ENCODE results near the gene MAPKAP1. TPM values are rescaled to one million over a fixed set of nuclear protein-coding genes. Genes with fewer than 3 reads are reported as not detected.

MAPKAP1 gene
- total and polyA plus RNA-seq, 2 experiments from 2014 or later, result 68.4 to 98.5 TPM

DNA sequence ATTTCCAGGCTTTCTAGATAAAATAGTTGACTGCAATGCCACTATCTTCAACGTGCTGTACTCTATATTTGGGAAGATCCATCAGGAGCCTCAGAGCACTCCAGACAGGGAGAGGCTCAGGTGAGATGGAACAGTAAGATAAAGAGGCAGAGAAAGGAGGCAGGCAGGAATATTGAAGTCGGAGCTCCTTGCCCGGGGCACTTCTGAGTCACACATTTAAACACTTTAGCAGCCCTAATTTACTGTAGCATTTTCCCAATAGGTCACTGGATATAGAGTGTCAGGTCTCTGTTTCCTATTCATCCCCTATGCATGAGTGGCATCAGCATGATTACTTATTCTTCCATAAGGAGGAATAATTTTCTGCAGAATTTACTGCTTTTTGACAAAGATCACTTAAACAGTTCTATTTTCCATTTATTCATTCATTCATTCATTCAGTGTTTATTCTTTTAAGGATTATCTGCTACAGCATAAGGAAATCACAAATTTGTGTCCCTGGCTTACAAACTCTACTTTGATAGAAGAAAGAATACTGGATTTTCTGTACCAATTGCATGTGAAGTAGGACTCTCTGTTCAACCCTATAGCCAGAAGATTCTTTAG lies 170.7 kb downstream of the MAPKAP1 start (continued):
- TF ChIP-seq, protein P1, sequence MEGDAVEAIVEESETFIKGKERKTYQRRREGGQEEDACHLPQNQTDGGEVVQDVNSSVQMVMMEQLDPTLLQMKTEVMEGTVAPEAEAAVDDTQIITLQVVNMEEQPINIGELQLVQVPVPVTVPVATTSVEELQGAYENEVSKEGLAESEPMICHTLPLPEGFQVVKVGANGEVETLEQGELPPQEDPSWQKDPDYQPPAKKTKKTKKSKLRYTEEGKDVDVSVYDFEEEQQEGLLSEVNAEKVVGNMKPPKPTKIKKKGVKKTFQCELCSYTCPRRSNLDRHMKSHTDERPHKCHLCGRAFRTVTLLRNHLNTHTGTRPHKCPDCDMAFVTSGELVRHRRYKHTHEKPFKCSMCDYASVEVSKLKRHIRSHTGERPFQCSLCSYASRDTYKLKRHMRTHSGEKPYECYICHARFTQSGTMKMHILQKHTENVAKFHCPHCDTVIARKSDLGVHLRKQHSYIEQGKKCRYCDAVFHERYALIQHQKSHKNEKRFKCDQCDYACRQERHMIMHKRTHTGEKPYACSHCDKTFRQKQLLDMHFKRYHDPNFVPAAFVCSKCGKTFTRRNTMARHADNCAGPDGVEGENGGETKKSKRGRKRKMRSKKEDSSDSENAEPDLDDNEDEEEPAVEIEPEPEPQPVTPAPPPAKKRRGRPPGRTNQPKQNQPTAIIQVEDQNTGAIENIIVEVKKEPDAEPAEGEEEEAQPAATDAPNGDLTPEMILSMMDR (conservative IDR thresholded peaks at IDR 0.05; ENCODE audit: low read depth in 2 of 2), result no peak
- TF ChIP-seq, protein P2, sequence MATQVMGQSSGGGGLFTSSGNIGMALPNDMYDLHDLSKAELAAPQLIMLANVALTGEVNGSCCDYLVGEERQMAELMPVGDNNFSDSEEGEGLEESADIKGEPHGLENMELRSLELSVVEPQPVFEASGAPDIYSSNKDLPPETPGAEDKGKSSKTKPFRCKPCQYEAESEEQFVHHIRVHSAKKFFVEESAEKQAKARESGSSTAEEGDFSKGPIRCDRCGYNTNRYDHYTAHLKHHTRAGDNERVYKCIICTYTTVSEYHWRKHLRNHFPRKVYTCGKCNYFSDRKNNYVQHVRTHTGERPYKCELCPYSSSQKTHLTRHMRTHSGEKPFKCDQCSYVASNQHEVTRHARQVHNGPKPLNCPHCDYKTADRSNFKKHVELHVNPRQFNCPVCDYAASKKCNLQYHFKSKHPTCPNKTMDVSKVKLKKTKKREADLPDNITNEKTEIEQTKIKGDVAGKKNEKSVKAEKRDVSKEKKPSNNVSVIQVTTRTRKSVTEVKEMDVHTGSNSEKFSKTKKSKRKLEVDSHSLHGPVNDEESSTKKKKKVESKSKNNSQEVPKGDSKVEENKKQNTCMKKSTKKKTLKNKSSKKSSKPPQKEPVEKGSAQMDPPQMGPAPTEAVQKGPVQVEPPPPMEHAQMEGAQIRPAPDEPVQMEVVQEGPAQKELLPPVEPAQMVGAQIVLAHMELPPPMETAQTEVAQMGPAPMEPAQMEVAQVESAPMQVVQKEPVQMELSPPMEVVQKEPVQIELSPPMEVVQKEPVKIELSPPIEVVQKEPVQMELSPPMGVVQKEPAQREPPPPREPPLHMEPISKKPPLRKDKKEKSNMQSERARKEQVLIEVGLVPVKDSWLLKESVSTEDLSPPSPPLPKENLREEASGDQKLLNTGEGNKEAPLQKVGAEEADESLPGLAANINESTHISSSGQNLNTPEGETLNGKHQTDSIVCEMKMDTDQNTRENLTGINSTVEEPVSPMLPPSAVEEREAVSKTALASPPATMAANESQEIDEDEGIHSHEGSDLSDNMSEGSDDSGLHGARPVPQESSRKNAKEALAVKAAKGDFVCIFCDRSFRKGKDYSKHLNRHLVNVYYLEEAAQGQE (IDR thresholded peaks at IDR 0.05; ENCODE audit: unreplicated experiment), result no peak
- no peak for TF ChIP-seq NANOG (IDR thresholded peaks at IDR 0.05; ENCODE audit: borderline replicate concordance)
- TF ChIP-seq POLR2AphosphoS5 (IDR thresholded peaks at IDR 0.05; ENCODE audit: low read depth), result no peak
- TF ChIP-seq CREB1 (CRISPR knock-in tag; IDR thresholded peaks at IDR 0.05; ENCODE audit: low read depth), result no peak
- TF ChIP-seq STAT1 (IDR thresholded peaks at IDR 0.05; ENCODE audit: unreplicated experiment), result no peak
- TF ChIP-seq, protein P3, sequence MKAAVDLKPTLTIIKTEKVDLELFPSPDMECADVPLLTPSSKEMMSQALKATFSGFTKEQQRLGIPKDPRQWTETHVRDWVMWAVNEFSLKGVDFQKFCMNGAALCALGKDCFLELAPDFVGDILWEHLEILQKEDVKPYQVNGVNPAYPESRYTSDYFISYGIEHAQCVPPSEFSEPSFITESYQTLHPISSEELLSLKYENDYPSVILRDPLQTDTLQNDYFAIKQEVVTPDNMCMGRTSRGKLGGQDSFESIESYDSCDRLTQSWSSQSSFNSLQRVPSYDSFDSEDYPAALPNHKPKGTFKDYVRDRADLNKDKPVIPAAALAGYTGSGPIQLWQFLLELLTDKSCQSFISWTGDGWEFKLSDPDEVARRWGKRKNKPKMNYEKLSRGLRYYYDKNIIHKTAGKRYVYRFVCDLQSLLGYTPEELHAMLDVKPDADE (IDR thresholded peaks at IDR 0.05), result no peak
- TF ChIP-seq EZH2 (IDR thresholded peaks at IDR 0.05; ENCODE audit: low read depth, unreplicated experiment), result no peak
- no peak for TF ChIP-seq EZH2phosphoT487 (IDR thresholded peaks at IDR 0.05; ENCODE audit: unreplicated experiment)

DNA sequence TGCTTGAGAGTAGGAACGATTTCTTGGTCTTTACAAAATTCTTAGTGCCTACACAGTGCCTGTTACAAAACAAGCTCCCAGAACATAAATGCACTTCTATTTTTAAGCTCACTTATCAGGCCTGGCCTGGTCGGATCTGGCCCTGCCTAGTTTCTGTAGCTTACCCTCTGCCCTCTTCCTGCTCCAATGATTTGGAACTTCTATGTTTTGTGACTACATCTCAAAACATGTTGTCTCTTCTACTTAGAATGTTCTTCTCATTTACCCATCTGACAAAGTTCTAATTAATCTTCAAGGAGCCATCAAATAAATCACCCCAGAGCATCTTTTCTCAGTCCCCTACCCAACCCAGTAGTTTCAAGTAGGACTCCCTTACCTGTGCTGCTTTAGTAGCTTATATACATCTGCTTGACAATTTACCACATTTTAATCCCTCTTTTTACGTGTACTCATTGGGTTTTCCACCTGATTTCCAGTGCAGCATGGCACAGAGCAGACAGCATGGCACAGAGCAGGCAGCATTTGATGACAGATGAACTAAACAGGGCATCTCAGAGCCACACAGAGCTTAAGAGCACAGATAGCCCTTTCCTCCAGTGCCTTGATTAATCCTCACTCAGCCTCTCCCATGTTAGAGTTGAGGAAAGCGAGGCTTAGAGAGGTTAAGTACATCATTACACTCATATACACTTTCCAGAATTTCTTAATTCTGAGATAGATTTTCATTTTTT lies 171.9 kb downstream of the MAPKAP1 start:
- H3K4me2 ChIP-seq, result no peak overlapping the region
- TF ChIP-seq, protein P1 (conservative IDR thresholded peaks at IDR 0.05; ENCODE audit: low read depth in 2 of 2), result no peak
- TF ChIP-seq ZNF114 (CRISPR knock-in tag; IDR thresholded peaks at IDR 0.05) (no peak), CREB1 (CRISPR knock-in tag; IDR thresholded peaks at IDR 0.05; ENCODE audit: low read depth) (no peak), EZH2 (IDR thresholded peaks at IDR 0.05; ENCODE audit: low read depth, unreplicated experiment) (no peak), POLR2AphosphoS5 (IDR thresholded peaks at IDR 0.05; ENCODE audit: low read depth) (no peak)
- TF ChIP-seq, protein P2 (IDR thresholded peaks at IDR 0.05; ENCODE audit: unreplicated experiment), result no peak

More for the DNA sequence above, 171.9 kb downstream of the MAPKAP1 start:
- no peaks in the 10 kb centered on the region for H4K20me1 ChIP-seq (replicated peaks; ENCODE audit: insufficient read depth)
- no peaks in the 10 kb centered on the region for H3K9me2 ChIP-seq (ENCODE audit: insufficient read depth)
- H3F3A ChIP-seq (replicated peaks; ENCODE audit: low read depth), result no peaks in the 10 kb centered on the region
- H3K79me2 ChIP-seq (replicated peaks; ENCODE audit: insufficient read depth), result no peaks in the 10 kb centered on the region
- no peak overlapping the region for H3K27ac ChIP-seq (ENCODE audit: low read depth)
- Mint-ChIP-seq H3K4me1 (peaks cover 12% of the 10 kb centered on the region), H3K36me3 (ENCODE audit: low read depth) (no peaks in the 10 kb centered on the region), H3K27ac (no peak overlapping the region), H3K27me3 (ENCODE audit: insufficient read depth, low read depth, poor library complexity) (no peaks in the 10 kb centered on the region), H3K4me3 (no peak overlapping the region), H3K9me3 (no peaks in the 10 kb centered on the region)
- no peak overlapping the region for H2AFZ ChIP-seq
- H3K4me1 ChIP-seq (ENCODE audit: insufficient read depth), result peaks cover 14% of the 10 kb centered on the region
- H3K36me3 ChIP-seq (ENCODE audit: insufficient read depth), result no peaks in the 10 kb centered on the region
- DNase-seq (ENCODE audit: low spot score), result no peak
- no peak for ATAC-seq
- no peaks in the 10 kb centered on the region for H3K27me3 ChIP-seq (ENCODE audit: insufficient read depth)
- no peak overlapping the region for H3K4me3 ChIP-seq

All from GM23338 (cell line).